ENCODE data around the gene IL1R1. TPM values are rescaled to one million over a fixed set of nuclear protein-coding genes. Genes with fewer than 3 reads are reported as not detected.

Gene IL1R1
- total and polyA plus RNA-seq, 10 of the 15 experiments (the other 5 are each of a cell fraction or from before 2014, with no cell fraction given) = 0.17 to 13.2 (median 0.53) TPM

DNA sequence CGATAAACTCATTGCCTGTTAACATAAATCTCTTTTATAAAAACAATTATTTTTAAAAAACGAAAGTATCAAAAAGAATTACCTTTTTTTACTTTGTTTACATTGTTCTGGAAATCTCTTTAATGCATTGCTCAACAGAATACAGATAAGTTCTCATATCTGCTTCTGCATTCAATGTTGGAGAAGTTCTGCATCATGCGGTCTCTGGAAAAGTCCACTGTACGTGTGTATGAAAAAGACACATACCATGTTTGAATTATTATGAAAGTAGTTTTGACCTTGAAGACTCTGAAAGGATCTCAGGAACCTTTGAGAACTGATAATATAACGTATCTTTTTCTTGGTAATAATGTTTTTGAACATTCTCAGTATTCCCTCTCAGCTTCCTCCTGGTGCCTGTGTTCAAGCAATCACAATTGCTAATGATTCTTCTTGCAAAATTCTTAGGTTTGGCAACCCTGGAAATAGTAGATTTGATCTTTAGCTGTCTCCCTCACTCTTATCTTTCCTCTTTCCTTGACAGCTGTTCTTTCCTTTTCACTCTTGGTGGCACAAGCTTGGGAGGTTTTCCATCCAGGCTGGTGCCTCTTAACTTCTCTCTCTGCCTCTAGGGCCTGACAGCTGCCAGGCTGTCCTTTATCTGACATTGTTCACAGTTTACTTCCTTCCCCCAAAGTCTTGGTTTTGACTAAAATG, 12.4 kb upstream of the IL1R1 start (continued):
- TF ChIP-seq ZZZ3 (IDR thresholded peaks at IDR 0.05; ENCODE audit: control insufficient read depth, insufficient read length, low read depth) (no peak), CHD1 (IDR thresholded peaks at IDR 0.05; ENCODE audit: low read depth, low read length) (no peak), CBX3 (IDR thresholded peaks at IDR 0.05; ENCODE audit: borderline replicate concordance, low read depth) (no peak), YBX1 (IDR thresholded peaks at IDR 0.05) (no peak), POLR2AphosphoS5 (IDR thresholded peaks at IDR 0.05; ENCODE audit: low read length) (no peak)

- in situ Hi-C loops (cut with MboI) = no loop called here
These were observed 11.9 kb upstream of the IL1R1 start for GRCh38 chr2:102130647-102130991.

DNA sequence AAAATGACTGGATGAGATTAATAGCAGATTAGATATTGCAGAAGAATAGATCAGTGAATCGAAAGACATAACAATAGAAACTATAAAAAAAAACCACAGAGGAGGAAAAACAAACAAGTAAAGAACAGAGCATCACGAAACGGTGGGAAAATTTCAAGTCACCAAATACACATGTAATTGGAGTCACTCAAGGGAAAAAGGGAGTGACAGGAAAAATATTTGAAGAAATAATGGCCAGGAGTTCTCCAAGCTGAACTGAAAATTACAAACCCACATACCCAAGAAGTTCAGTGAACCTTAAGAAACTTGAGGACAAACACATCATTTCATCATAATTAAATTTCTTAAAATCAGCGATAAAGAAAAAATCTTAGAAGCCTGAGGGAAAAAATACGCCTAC, 11.0 kb upstream of the IL1R1 start:
- ATAC-seq (no peak), FAIRE-seq (no peak), DNase-seq (ENCODE audit: low read depth, low spot score) (no peak)
- Histone ChIP-seq H3K4me3 (no peak overlapping the region), H3K4me2 (ENCODE audit: control insufficient read depth, insufficient read depth) (no peak overlapping the region), H3K27ac (ENCODE audit: control insufficient read depth, insufficient read depth) (no peak overlapping the region), H4K20me1 (ENCODE audit: control insufficient read depth, insufficient read depth) (no peaks in the 10 kb centered on the region), H2AFZ (ENCODE audit: control insufficient read depth, low read depth, low read length) (no peak overlapping the region), H3K27me3 (replicated peaks in 1 of 2; ENCODE audit: control insufficient read depth in 2 of 2, insufficient read depth in 2 of 2, low read length in 1 of 2) (no peaks in the 10 kb centered on the region), H3K36me3 (ENCODE audit: control insufficient read depth in 2 of 2, insufficient read depth in 2 of 2, low read length in 1 of 2) (no peaks in the 10 kb centered on the region), H3K9ac (ENCODE audit: control insufficient read depth, insufficient read depth, low read length) (no peak overlapping the region), H3K4me1 (ENCODE audit: control insufficient read depth, insufficient read depth, low read length) (no peaks in the 10 kb centered on the region), H3K9me3 (replicated peaks; ENCODE audit: control insufficient read depth, insufficient read depth, low read length) (peaks cover 8% of the 10 kb centered on the region; the same call in 2 of the 3 replicates), H3K79me2 (ENCODE audit: control insufficient read depth, insufficient read depth, low read length) (no peaks in the 10 kb centered on the region)
- intact Hi-C loops (cut with micrococcal nuclease; ENCODE audit: unreplicated experiment) (no loop called here), in situ Hi-C loops (cut with MboI) (no loop called here)
- POLR2A ChIA-PET = no interaction called here
- CTCF ChIA-PET = no interaction called here
- BruUV-seq (replicated peaks) = no TSS peak
- SMC1A ChIA-PET (ENCODE audit: uncharacterized antibody, unreplicated experiment) = interaction anchor here (1.0 to 1.5 kb wide), 3 partner anchors 11 to 106 kb away, joined by 3 to 5 read pairs (median 3); partner anchors contain the start of gene IL1R1
- 32% methylated on average over 5 of the region's 5 CpGs for WGBS (ENCODE audit: insufficient coverage, insufficient replicate concordance, low lambda C conversion rate, missing lambda C conversion rate)
- RAD21 ChIA-PET (ENCODE audit: unreplicated experiment) = no interaction called here
- TF ChIP-seq TBL1XR1 (IDR thresholded peaks at IDR 0.05; ENCODE audit: low read depth, low read length) (no peak), NR2F1 (conservative IDR thresholded peaks at IDR 0.05) (no peak), MTA3 (IDR thresholded peaks at IDR 0.05; ENCODE audit: borderline replicate concordance, low read length) (no peak), ZBED1 (IDR thresholded peaks at IDR 0.05; ENCODE audit: borderline replicate concordance) (no peak), PAX5 (IDR thresholded peaks at IDR 0.05; ENCODE audit: borderline replicate concordance, low read depth, low read length) (no peak), ZNF274 (IDR thresholded peaks at IDR 0.05; ENCODE audit: insufficient read depth, insufficient read length) (no peak)
- TF ChIP-seq, protein P1, sequence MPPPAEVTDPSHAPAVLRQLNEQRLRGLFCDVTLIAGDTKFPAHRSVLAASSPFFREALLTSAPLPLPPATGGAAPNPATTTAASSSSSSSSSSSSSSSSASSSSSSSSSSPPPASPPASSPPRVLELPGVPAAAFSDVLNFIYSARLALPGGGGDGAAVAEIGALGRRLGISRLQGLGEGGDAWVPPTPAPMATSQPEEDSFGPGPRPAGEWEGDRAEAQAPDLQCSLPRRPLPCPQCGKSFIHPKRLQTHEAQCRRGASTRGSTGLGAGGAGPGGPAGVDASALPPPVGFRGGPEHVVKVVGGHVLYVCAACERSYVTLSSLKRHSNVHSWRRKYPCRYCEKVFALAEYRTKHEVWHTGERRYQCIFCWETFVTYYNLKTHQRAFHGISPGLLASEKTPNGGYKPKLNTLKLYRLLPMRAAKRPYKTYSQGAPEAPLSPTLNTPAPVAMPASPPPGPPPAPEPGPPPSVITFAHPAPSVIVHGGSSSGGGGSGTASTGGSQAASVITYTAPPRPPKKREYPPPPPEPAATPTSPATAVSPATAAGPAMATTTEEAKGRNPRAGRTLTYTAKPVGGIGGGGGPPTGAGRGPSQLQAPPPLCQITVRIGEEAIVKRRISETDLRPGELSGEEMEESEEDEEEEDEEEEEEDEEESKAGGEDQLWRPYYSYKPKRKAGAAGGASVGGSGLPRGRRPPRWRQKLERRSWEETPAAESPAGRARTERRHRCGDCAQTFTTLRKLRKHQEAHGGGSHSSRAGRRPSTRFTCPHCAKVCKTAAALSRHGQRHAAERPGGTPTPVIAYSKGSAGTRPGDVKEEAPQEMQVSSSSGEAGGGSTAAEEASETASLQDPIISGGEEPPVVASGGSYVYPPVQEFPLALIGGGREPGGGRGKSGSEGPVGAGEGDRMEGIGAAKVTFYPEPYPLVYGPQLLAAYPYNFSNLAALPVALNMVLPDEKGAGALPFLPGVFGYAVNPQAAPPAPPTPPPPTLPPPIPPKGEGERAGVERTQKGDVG (CRISPR knock-in tag; IDR thresholded peaks at IDR 0.05) = no peak

More at GRCh38 chr2:102130647-102130991, 11.9 kb upstream of the IL1R1 start:
- TF ChIP-seq POLR2A (IDR thresholded peaks at IDR 0.05; ENCODE audit: low read depth, low read length) (no peak), JUNB (IDR thresholded peaks at IDR 0.05) (no peak)
- H3K4me1 ChIP-seq (ENCODE audit: control insufficient read depth, insufficient read depth, low read length) = no peaks in the 10 kb centered on the region
- H3K4me3 ChIP-seq = no peak overlapping the region
- no TSS peak for BruUV-seq (replicated peaks)
- RAD21 ChIA-PET (ENCODE audit: unreplicated experiment) = no interaction called here
- SMC1A ChIA-PET (ENCODE audit: uncharacterized antibody, unreplicated experiment) = interaction anchor here (0.7 to 2.0 kb wide), 3 partner anchors 10 to 41 kb away, joined by 3 to 6 read pairs (median 3); no protein-coding TSS in a partner anchor
- no peak overlapping the region for H3K4me2 ChIP-seq (ENCODE audit: control insufficient read depth, insufficient read depth)
- H3K36me3 ChIP-seq (ENCODE audit: control insufficient read depth in 2 of 2, insufficient read depth in 2 of 2, low read length in 1 of 2) = no peaks in the 10 kb centered on the region
- CTCF ChIA-PET = interaction anchor here (1.0 to 1.3 kb wide), 2 partner anchors 35 to 110 kb away, joined by 3 to 5 read pairs; no protein-coding TSS in a partner anchor
- no peak for FAIRE-seq
- H2AFZ ChIP-seq (ENCODE audit: control insufficient read depth, low read depth, low read length) = no peak overlapping the region
- intact Hi-C loops (cut with micrococcal nuclease; ENCODE audit: unreplicated experiment) = no loop called here
- no peak overlapping the region for H3K9ac ChIP-seq (ENCODE audit: control insufficient read depth, insufficient read depth, low read length)
- no peak overlapping the region for H3K27ac ChIP-seq (ENCODE audit: control insufficient read depth, insufficient read depth)
- H4K20me1 ChIP-seq (ENCODE audit: control insufficient read depth, insufficient read depth) = no peaks in the 10 kb centered on the region
- no peaks in the 10 kb centered on the region for H3K27me3 ChIP-seq (replicated peaks in 1 of 2; ENCODE audit: control insufficient read depth in 2 of 2, insufficient read depth in 2 of 2, low read length in 1 of 2)
- POLR2A ChIA-PET = no interaction called here
- ATAC-seq = no peak
- peaks cover 8% of the 10 kb centered on the region; the same call in 2 of the 3 replicates for H3K9me3 ChIP-seq (replicated peaks; ENCODE audit: control insufficient read depth, insufficient read depth, low read length)
- no peak for DNase-seq (ENCODE audit: low read depth, low spot score)
- no peaks in the 10 kb centered on the region for H3K79me2 ChIP-seq (ENCODE audit: control insufficient read depth, insufficient read depth, low read length)
